ENCODE results near the gene PRTG.
"Not testable (repeated sequence)": the region's sequence is repeated elsewhere in the genome, so short reads cannot be mapped to it uniquely, and the experiment has no call there.

PRTG gene

GRCh38 chr15:55736756-55737155 lies 6.2 kb downstream of the PRTG start:
- no peaks in the 10 kb centered on the region for H3K36me3 ChIP-seq (ENCODE audit: control insufficient read depth, insufficient read depth, low read length)
- no peak overlapping the region for H3K56ac ChIP-seq (ENCODE audit: low read length)
- H3K9ac ChIP-seq (ENCODE audit: low read length), result no peak overlapping the region
- no peak for DNase-seq
- H2BK120ac ChIP-seq (ENCODE audit: low read depth, low read length), result no peak overlapping the region
- H3K23ac ChIP-seq (ENCODE audit: low read length), result no peak overlapping the region
- H3K4me2 ChIP-seq (ENCODE audit: low read length), result no peak overlapping the region
- no peak overlapping the region for H3K18ac ChIP-seq (ENCODE audit: low read length)
- no peaks in the 10 kb centered on the region for H3K79me1 ChIP-seq (ENCODE audit: low read length)
- no peak overlapping the region for H2BK15ac ChIP-seq (replicated peaks; ENCODE audit: low read depth)
- peaks cover 6% of the 10 kb centered on the region for H3K27me3 ChIP-seq (ENCODE audit: insufficient read depth, low read length, poor library complexity)
- H2BK5ac ChIP-seq (ENCODE audit: low read length), result no peak overlapping the region
- no peak overlapping the region for H4K5ac ChIP-seq (ENCODE audit: low read length)
- no peak overlapping the region for H2AK5ac ChIP-seq (ENCODE audit: low read length)
- H3K4me3 ChIP-seq (ENCODE audit: low read length), result no peak overlapping the region
- no peak overlapping the region for H4K8ac ChIP-seq (ENCODE audit: low read depth, low read length)
- H3K4ac ChIP-seq (ENCODE audit: low read depth, low read length), result no peak overlapping the region
- WGBS (ENCODE audit: extremely low coverage, insufficient coverage, low lambda C conversion rate), result 100% methylated on average over 1 of the region's 3 CpGs
- H3K79me2 ChIP-seq (ENCODE audit: control insufficient read depth, insufficient read depth, low read length), result no peaks in the 10 kb centered on the region
- no peak overlapping the region for H3K27ac ChIP-seq (ENCODE audit: low read depth, low read length)
- peaks cover 11% of the 10 kb centered on the region for H3K4me1 ChIP-seq (ENCODE audit: control insufficient read depth, low read depth, low read length)

GRCh38 chr15:55734641-55735040 lies 8.3 kb downstream of the PRTG start:
- no peak overlapping the region for H2AK5ac ChIP-seq (ENCODE audit: low read length)
- peaks cover 2% of the 10 kb centered on the region for H3K27me3 ChIP-seq (ENCODE audit: insufficient read depth, low read length, poor library complexity)
- H2BK120ac ChIP-seq (ENCODE audit: low read depth, low read length), result no peak overlapping the region
- H3K27ac ChIP-seq (ENCODE audit: low read depth, low read length), result no peak overlapping the region
- no peak overlapping the region for H3K23ac ChIP-seq (ENCODE audit: low read length)
- no peak overlapping the region for H3K4me2 ChIP-seq (ENCODE audit: low read length)
- no peaks in the 10 kb centered on the region for H3K79me1 ChIP-seq (ENCODE audit: low read length)
- H3K18ac ChIP-seq (ENCODE audit: low read length), result no peak overlapping the region
- WGBS (ENCODE audit: extremely low coverage, insufficient coverage, low lambda C conversion rate), result no CpG with 5 or more reads among the region's 2 CpGs
- H4K8ac ChIP-seq (ENCODE audit: low read depth, low read length), result no peak overlapping the region
- no peak overlapping the region for H3K9ac ChIP-seq (ENCODE audit: low read length)
- no peaks in the 10 kb centered on the region for H3K79me2 ChIP-seq (ENCODE audit: control insufficient read depth, insufficient read depth, low read length)
- no peak overlapping the region for H3K56ac ChIP-seq (ENCODE audit: low read length)
- no peak overlapping the region for H3K4ac ChIP-seq (ENCODE audit: low read depth, low read length)
- H3K4me1 ChIP-seq (ENCODE audit: control insufficient read depth, low read depth, low read length), result peaks cover 11% of the 10 kb centered on the region
- no peak for DNase-seq
- no peak overlapping the region for H2BK5ac ChIP-seq (ENCODE audit: low read length)
- H4K5ac ChIP-seq (ENCODE audit: low read length), result no peak overlapping the region
- H3K36me3 ChIP-seq (ENCODE audit: control insufficient read depth, insufficient read depth, low read length), result no peaks in the 10 kb centered on the region
- no peak overlapping the region for H3K4me3 ChIP-seq (ENCODE audit: low read length)
- H2BK15ac ChIP-seq (replicated peaks; ENCODE audit: low read depth), result no peak overlapping the region

- not testable (repeated sequence) for H3K27ac ChIP-seq (ENCODE audit: low read depth, low read length); H2BK120ac ChIP-seq (ENCODE audit: low read depth, low read length); H3K27me3 ChIP-seq (ENCODE audit: insufficient read depth, low read length, poor library complexity); DNase-seq; H3K36me3 ChIP-seq (ENCODE audit: control insufficient read depth, insufficient read depth, low read length); H3K9ac ChIP-seq (ENCODE audit: low read length); H3K79me1 ChIP-seq (ENCODE audit: low read length); H3K4me2 ChIP-seq (ENCODE audit: low read length); H3K56ac ChIP-seq (ENCODE audit: low read length); H2BK15ac ChIP-seq (replicated peaks; ENCODE audit: low read depth); H4K8ac ChIP-seq (ENCODE audit: low read depth, low read length); H3K79me2 ChIP-seq (ENCODE audit: control insufficient read depth, insufficient read depth, low read length); H3K4me1 ChIP-seq (ENCODE audit: control insufficient read depth, low read depth, low read length); H2BK5ac ChIP-seq (ENCODE audit: low read length); H3K18ac ChIP-seq (ENCODE audit: low read length); H3K4ac ChIP-seq (ENCODE audit: low read depth, low read length); H3K23ac ChIP-seq (ENCODE audit: low read length); H3K4me3 ChIP-seq (ENCODE audit: low read length); H2AK5ac ChIP-seq (ENCODE audit: low read length); H4K5ac ChIP-seq (ENCODE audit: low read length)
- no CpG with 5 or more reads among the region's 7 CpGs for WGBS (ENCODE audit: extremely low coverage, insufficient coverage, low lambda C conversion rate)
Measured at GRCh38 chr15:55733461-55733860, 9.5 kb downstream of the PRTG start.

GRCh38 chr15:55721554-55722185 lies 21.3 kb downstream of the PRTG start:
- peaks cover 2% of the 10 kb centered on the region for H3K4me1 ChIP-seq (ENCODE audit: control insufficient read depth, low read depth, low read length)
- no peak overlapping the region for H2BK120ac ChIP-seq (ENCODE audit: low read depth, low read length)
- no peak for DNase-seq
- H3K79me2 ChIP-seq (ENCODE audit: control insufficient read depth, insufficient read depth, low read length), result no peaks in the 10 kb centered on the region
- no peak overlapping the region for H2AK5ac ChIP-seq (ENCODE audit: low read length)
- H3K27me3 ChIP-seq (ENCODE audit: insufficient read depth, low read length, poor library complexity), result no peaks in the 10 kb centered on the region
- H3K9ac ChIP-seq (ENCODE audit: low read length), result no peak overlapping the region
- H4K8ac ChIP-seq (ENCODE audit: low read depth, low read length), result no peak overlapping the region
- no peak overlapping the region for H3K4me3 ChIP-seq (ENCODE audit: low read length)
- no peak overlapping the region for H3K4ac ChIP-seq (ENCODE audit: low read depth, low read length)
- no peak overlapping the region for H4K5ac ChIP-seq (ENCODE audit: low read length)
- H3K18ac ChIP-seq (ENCODE audit: low read length), result no peak overlapping the region
- H3K56ac ChIP-seq (ENCODE audit: low read length), result no peak overlapping the region
- no peak overlapping the region for H3K23ac ChIP-seq (ENCODE audit: low read length)
- H3K4me2 ChIP-seq (ENCODE audit: low read length), result no peak overlapping the region
- no peaks in the 10 kb centered on the region for H3K79me1 ChIP-seq (ENCODE audit: low read length)
- no peak overlapping the region for H2BK5ac ChIP-seq (ENCODE audit: low read length)
- no CpG with 5 or more reads among the region's 3 CpGs for WGBS (ENCODE audit: extremely low coverage, insufficient coverage, low lambda C conversion rate)
- H3K36me3 ChIP-seq (ENCODE audit: control insufficient read depth, insufficient read depth, low read length), result no peaks in the 10 kb centered on the region
- H3K27ac ChIP-seq (ENCODE audit: low read depth, low read length), result no peak overlapping the region
- no peak overlapping the region for H2BK15ac ChIP-seq (replicated peaks; ENCODE audit: low read depth)

- no peaks in the 10 kb centered on the region for H3K36me3 ChIP-seq (ENCODE audit: control insufficient read depth, insufficient read depth, low read length)
- H2AK5ac ChIP-seq (ENCODE audit: low read length), result no peak overlapping the region
- H3K18ac ChIP-seq (ENCODE audit: low read length), result peak overlapping the region; percentile 83
- H3K79me1 ChIP-seq (ENCODE audit: low read length), result no peaks in the 10 kb centered on the region
- no peak overlapping the region for H4K5ac ChIP-seq (ENCODE audit: low read length)
- H3K9ac ChIP-seq (ENCODE audit: low read length), result no peak overlapping the region
- no peaks in the 10 kb centered on the region for H3K27me3 ChIP-seq (ENCODE audit: insufficient read depth, low read length, poor library complexity)
- H2BK5ac ChIP-seq (ENCODE audit: low read length), result no peak overlapping the region
- WGBS (ENCODE audit: extremely low coverage, insufficient coverage, low lambda C conversion rate), result no CpG with 5 or more reads among the region's 6 CpGs
- no peaks in the 10 kb centered on the region for H3K79me2 ChIP-seq (ENCODE audit: control insufficient read depth, insufficient read depth, low read length)
- peak overlapping the region; percentile 41 for H2BK15ac ChIP-seq (replicated peaks; ENCODE audit: low read depth)
- H3K56ac ChIP-seq (ENCODE audit: low read length), result no peak overlapping the region
- no peak overlapping the region for H3K4me2 ChIP-seq (ENCODE audit: low read length)
- no peak overlapping the region for H3K4me3 ChIP-seq (ENCODE audit: low read length)
- no peak overlapping the region for H3K23ac ChIP-seq (ENCODE audit: low read length)
- H4K8ac ChIP-seq (ENCODE audit: low read depth, low read length), result no peak overlapping the region
- H3K27ac ChIP-seq (ENCODE audit: low read depth, low read length), result no peak overlapping the region
- H3K4ac ChIP-seq (ENCODE audit: low read depth, low read length), result no peak overlapping the region
- no peaks in the 10 kb centered on the region for H3K4me1 ChIP-seq (ENCODE audit: control insufficient read depth, low read depth, low read length)
- no peak overlapping the region for H2BK120ac ChIP-seq (ENCODE audit: low read depth, low read length)
- DNase-seq, result peak; percentile 91
Measured at GRCh38 chr15:55715355-55716076, 27.4 kb downstream of the PRTG start.
